ENCODE measurements around the gene ALAS1. TPM values are rescaled to one million over a fixed set of nuclear protein-coding genes. Genes with fewer than 3 reads are reported as not detected.

The ALAS1 gene
- total and polyA plus RNA-seq, 2 experiments from 2014 or later: 17.8 to 42.8 TPM

GRCh38 chr3:52183786-52184445 lies 14.0 kb upstream of the ALAS1 start:
- Mint-ChIP-seq H3K27ac (no peak overlapping the region), H3K36me3 (ENCODE audit: low read depth) (no peaks in the 10 kb centered on the region), H3K4me3 (no peak overlapping the region), H3K9me3 (no peaks in the 10 kb centered on the region), H3K27me3 (ENCODE audit: insufficient read depth, low read depth, poor library complexity) (peaks cover 6% of the 10 kb centered on the region), H3K4me1 (peaks cover 8% of the 10 kb centered on the region; the same call in 2 of the 3 replicates)
- Histone ChIP-seq H4K20me1 (replicated peaks; ENCODE audit: insufficient read depth) (no peaks in the 10 kb centered on the region), H3K9me2 (ENCODE audit: insufficient read depth) (no peaks in the 10 kb centered on the region), H3K36me3 (ENCODE audit: insufficient read depth) (no peaks in the 10 kb centered on the region), H3K27me3 (ENCODE audit: insufficient read depth) (no peaks in the 10 kb centered on the region), H3K4me3 (no peak overlapping the region), H3F3A (replicated peaks; ENCODE audit: low read depth) (0 out of 2 replicates have a peak, but pooled peaks cover 4% of the 10 kb centered on the region), H2AFZ (no peak overlapping the region), H3K79me2 (replicated peaks; ENCODE audit: insufficient read depth) (no peaks in the 10 kb centered on the region), H3K4me1 (ENCODE audit: insufficient read depth) (no peaks in the 10 kb centered on the region), H3K4me2 (no peak overlapping the region), H3K27ac (ENCODE audit: low read depth) (no peak overlapping the region)
- DNase-seq (ENCODE audit: low spot score) (no peak), ATAC-seq (no peak)
- TF ChIP-seq NANOG (IDR thresholded peaks at IDR 0.05; ENCODE audit: borderline replicate concordance) (no peak), ETS1 (IDR thresholded peaks at IDR 0.05) (no peak), ZNF331 (CRISPR knock-in tag; IDR thresholded peaks at IDR 0.05; ENCODE audit: low read depth) (no peak), CTCF (conservative IDR thresholded peaks at IDR 0.05; ENCODE audit: low read depth in 2 of 2) (no peak), POLR2AphosphoS5 (IDR thresholded peaks at IDR 0.05; ENCODE audit: low read depth) (no peak), CREB1 (CRISPR knock-in tag; IDR thresholded peaks at IDR 0.05; ENCODE audit: low read depth) (no peak), EZH2 (IDR thresholded peaks at IDR 0.05; ENCODE audit: low read depth, unreplicated experiment) (no peak), JUNB (IDR thresholded peaks at IDR 0.05; ENCODE audit: unreplicated experiment) (no peak), REST (IDR thresholded peaks at IDR 0.05; ENCODE audit: unreplicated experiment) (no peak), EZH2phosphoT487 (IDR thresholded peaks at IDR 0.05; ENCODE audit: unreplicated experiment) (no peak), ZNF114 (CRISPR knock-in tag; IDR thresholded peaks at IDR 0.05) (no peak), ZNF462 (CRISPR knock-in tag; IDR thresholded peaks at IDR 0.05) (no peak), STAT1 (IDR thresholded peaks at IDR 0.05; ENCODE audit: unreplicated experiment) (no peak)

Data from GM23338 (cell line).